Inflammatory macrophage (primary cell): ENCODE data around the gene SC5D.

Source experiments
- DNase-seq, 2 donors: peaks; one replicate each; pipeline ENCODE4 v3.0.0-alpha.2; 2020 to 2022
- total RNA-seq, 18 experiments: gene quantifications; one replicate each; lab custom pipeline; 2026; ENCODE audit warnings: mixed read lengths in 6 of 18, inconsistent platforms in 2 of 18; lab: John Stamatoyannopoulos, UW

SC5D gene, protein sequence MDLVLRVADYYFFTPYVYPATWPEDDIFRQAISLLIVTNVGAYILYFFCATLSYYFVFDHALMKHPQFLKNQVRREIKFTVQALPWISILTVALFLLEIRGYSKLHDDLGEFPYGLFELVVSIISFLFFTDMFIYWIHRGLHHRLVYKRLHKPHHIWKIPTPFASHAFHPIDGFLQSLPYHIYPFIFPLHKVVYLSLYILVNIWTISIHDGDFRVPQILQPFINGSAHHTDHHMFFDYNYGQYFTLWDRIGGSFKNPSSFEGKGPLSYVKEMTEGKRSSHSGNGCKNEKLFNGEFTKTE
- 57.1 to 129 (median 76.4) reads per million in 18 experiments for total RNA-seq

DNA sequence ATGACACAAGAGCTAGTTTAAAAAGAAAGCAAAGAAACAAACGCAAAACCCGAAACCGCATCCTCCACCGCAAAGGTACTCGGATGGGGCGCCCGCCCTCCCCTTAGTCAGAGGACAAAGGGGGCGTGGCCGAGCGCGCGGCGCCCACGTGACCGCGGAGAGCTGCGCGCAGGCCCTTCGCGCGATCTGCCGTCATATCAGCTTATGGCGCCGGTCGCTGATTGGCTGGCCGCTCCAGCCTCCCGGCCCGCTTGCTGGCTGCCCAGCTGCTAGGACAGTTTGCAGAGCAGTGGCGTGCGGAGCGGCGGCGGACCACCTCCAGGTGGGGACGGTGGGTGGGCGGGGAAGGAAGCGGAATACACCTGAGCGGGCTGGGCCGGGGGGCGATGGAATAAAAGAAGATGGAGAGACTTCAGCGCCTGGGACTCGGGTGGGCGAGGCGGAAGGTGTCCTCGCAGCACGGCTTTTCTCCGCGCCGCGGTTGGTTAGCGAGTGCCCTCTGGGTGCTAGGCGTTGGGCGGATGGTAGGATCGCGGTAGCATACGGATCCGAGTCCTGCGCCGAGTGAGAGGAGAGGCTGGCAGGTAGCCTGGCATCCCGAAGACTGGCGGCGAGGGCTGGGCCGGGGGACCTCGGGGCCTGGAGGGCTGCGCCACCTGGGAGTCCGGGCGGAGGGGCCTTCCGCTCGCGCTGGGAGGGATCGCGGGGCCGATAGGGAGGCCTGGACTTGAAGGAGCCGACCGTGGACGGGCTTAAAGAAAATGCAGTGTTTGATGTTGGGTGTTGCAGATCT, at the start of gene SC5D:
SC5D (plus strand) TSS at position 277 of the 793 bp plus-strand sequence. CDS start 10,605 bp downstream, outside the sequence.
- peak; percentile 92 to 95 for DNase-seq

DNA sequence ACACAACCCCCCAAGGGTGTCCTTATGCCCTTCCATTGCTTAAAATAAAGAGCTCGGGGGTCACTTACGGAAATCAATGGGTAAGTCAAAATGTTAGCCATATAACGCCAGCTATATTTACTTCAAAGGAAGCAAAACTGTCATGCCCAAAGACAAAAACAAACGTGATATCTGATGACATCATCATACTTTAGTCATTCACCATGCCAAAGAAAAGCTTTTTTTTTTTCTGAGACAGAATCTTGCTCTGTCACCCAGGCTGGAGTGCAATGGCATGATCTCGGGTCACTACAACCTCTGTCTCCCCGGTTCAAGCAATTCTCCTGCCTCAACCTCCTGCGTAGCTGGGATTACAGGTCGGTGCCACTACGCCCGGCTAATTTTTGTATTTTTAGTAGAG, 47.7 kb upstream of the SC5D start:
- DNase-seq, result no peak

DNA sequence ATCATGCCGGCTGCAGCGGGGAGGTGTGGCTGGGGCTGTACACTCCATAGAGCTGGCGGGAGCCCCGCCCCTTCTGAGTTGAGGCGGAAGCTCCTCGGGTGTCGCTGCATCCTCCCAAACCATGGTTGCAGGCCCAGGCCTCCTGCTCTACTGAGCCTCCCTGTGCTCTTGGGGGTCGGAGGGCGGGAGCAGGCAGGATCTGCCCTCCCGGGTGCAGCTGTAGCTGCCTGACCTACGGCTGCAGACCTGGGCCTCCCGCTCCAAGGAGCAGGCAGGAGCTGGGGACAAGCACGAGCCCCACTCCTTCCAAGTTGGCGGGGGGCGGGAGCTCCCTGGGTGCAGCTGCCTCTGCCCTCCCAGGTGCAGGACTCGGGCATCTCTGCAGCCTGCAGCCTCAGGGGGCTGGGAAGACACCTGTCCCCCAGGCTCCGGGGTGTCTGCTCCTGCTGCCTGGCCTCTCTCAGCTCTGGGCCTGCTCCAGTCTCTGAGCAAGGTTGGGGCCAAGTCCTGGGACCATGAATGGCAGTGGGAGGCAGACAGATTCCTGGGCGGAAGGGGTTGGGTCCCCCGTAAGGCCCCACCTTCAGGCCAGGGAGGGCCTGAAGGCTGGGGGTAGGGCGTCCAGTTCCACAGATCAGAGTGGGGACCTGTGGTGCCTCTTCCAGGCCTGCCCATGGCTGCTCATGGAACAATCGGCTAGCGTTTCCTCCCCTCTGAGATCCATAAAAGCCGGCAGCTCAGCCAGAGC, 46.4 kb upstream of the SC5D start:
- no peak for DNase-seq

DNA sequence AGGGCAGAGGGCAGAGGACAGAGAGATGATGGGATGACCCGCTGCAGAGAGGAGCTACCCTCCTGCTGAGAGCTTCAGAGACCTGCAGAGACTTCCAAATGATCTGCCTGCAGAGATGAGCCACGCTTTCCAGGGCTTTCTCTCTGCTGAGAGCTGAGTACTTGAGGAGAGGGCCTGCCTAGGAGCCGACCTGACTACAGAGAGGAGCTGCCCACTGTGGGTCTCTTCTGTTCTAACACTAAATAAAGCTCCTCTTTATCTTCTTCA, 45.9 kb upstream of the SC5D start:
- DNase-seq, result no peak

DNA sequence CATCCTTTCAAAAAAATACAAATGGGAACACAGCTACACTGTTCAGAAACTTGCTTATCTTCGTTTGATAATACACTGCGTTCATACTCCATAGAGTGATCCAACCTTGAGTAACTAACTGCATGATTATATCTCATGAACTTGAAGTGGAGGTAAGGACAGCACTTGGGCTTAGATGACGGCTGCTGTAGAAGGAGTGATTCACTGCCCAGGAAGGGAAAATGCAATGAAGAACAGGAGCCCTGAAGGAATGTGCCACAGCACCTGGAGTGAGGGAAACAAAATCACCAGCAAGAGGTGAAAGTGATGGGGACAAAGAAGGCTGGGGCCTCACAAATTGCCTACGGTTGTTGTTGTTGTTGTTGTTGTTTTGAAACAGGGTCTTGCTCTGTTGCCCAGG, 44.1 kb upstream of the SC5D start:
- no peak for DNase-seq

DNA sequence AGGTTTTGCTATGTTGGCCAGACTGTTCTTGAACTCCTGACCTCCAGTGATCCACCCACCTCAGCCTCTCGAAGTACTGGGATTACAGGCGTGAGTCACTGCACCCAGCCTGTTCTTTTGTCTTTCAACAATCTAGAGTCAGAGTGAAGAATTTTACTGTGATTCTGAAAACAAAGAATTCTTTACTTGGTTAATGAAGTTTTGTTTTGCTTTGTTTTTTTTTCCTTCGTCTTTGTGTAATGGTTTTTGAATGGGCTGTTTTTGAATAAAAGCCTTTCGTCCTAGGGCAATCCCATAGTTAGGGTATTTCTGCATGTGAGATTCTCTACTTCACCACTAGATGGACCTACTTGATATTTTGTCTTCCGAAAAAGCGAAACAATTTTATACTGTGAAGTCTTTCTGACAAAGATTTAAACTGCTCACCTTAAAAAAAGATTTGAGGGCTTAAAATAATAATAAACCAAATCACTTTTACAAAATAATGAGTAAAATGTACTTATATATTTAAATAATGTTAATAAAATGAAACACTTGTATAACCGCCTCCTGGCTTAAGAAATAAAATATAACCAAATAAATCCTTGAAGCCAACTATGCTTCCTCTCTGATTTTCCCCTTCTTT, 43.4 kb upstream of the SC5D start:
- DNase-seq, result peak; percentile 24 to 38

DNA sequence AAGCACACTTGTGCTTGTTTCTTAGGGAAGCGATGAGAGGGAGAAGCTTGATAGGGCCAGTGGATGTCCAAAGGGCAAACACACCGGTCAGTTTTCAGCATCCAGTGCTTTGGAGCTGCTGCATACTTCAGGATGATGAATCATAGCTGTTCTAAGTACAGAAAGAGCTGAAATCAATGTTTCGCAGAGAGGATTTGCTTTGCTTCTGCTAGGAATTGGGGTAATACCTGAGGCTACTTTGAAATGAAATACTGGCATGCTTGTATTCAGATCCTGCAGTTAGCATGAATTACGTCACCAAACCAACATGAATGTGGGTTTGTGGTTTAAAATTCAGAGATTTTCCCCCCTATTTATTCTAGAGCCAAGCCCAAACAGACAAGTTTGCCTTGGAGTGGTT, 41.7 kb upstream of the SC5D start:
- DNase-seq, result no peak

DNA sequence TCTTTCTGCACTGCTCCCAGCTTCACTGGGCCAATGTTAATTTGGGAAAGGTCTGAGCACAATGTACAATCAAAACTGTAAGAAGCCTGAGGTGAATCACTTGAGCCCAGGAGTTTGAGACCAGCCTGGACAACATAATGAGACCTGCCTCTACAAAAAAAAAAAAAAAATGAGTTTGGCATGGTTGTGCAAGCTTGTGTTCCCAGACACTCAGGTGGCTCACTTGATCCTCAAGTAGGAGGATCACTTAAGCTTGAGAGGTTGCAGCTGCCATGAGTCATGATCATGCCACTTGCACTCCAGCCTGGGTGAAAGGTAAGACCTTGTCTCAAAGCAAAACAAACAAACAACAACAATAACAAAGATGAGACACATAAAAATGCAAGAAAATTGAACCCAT, 38.6 kb upstream of the SC5D start:
- DNase-seq, result no peak

DNA sequence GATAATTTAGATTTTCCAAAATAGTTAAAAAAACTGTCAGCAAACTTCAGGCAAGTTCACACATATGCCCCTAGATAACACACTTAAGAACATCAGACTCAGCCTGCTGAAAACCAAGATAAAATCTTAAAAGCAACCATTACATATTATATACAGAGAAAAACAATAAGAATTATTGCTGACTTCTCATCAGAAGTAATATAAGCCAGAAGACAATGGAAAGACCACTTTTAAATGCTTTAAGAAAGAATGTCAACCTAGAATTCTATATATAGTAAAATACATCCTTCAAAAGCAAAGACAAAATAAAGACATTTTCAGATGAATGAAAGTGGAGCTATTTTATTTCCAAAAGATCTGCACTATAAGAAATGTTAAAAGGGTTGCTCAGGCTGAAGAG, 37.8 kb upstream of the SC5D start:
- no peak for DNase-seq

DNA sequence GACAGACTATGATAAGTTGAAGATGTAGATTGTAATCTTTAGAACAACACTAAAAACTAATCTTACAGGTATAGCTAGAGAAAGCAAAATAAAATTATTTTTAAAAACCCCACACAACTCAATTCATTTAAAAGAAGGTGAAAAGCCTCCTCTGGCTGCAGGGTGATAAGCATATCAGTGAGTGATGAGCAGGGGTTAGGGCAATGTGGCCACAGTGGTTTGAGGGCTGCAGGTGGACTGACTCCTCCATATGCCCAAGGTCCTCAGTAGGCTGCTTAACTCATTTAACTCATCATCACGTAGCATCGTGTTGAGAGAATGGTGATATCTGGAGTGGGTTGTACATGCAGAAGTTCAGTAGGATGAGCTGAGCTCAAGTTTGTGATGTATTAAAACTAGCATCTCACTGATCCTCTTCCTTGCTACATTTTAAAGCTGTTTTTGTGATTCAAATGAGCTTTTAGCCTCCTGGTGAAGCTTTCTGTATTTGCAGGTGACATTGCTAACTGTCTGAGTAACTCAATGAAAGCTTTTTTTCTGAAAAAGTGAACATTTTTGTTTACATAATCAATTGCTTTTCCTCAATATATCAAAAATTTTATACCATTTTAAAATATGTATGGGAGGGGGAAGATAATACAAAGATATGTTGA, 37.0 kb upstream of the SC5D start:
- DNase-seq, result no peak

DNA sequence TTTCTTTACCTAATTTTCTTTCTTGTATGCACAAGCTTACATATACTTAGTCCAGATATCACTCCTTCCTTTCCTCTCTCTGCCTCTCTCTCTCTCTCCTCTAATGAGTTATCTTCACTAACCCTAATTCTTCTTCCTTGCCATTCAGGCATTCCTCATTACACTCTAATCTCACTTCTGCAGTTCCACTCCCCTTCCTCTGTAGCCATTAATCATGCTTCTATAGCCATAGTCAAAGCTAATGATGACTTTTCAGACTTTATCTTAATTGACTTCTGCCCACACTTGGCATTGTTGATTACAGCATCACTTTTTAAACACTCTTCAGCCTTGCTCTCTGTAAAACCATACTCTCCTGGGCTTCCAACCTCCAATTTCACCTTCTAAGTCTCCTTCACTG, 35.3 kb upstream of the SC5D start:
- DNase-seq, result no peak

DNA sequence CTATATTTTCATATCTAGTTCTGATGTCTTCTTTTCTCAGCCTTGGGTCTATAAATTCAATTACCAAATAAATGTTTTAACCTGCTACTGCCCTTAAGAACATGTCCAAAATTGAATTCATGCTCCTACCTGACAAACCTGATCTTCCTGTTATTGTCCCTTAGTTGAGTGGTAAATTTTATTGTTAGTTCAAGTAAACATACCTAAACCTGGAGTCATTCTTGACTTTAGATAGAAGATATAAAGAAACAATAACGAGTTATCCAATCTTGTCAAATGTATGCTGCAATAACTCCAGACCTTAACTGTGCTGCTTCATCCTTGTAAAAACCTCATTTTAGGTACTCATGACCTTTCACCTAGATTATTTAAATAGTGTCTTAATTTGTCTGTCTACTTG, 34.6 kb upstream of the SC5D start:
- no peak for DNase-seq

DNA sequence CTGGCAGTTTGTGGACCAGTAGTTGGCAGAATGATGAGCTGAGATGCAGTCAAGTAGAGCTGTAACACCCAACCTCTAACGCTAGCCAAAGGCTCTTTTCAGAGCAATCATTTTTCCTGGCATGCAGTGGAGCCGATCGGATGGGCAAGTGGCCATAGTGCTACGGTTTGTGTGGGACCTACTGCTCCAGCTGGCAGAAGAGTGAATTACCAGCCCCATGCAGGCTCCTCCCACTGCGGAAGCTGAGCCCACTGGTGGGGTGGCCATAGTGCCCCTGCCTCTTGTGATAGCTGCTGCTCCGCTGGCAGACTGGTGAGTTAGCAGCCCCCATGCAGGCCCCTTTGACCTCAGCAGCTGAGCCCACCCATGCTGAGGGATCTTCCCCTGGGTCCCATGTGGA, 27.0 kb upstream of the SC5D start:
- no peak for DNase-seq

DNA sequence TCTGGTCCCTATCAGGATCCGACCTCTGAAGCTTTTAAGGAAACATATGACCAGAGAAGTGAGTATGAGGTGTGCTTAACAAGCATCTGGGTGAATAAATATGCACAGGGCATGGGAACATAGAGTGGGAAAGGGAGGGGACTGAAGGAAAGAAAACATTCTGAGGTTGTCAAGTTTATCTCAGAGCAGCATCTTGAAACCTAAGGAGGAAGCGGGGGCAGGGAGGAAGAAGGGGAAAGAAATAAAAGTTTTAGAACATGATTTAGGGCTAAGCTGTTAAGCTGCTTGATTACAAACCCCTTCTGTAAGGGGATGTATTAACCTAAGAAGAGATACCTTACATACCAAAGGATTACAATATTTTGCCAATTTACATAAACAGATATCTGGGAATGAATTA, 24.0 kb upstream of the SC5D start:
- DNase-seq, result no peak

DNA sequence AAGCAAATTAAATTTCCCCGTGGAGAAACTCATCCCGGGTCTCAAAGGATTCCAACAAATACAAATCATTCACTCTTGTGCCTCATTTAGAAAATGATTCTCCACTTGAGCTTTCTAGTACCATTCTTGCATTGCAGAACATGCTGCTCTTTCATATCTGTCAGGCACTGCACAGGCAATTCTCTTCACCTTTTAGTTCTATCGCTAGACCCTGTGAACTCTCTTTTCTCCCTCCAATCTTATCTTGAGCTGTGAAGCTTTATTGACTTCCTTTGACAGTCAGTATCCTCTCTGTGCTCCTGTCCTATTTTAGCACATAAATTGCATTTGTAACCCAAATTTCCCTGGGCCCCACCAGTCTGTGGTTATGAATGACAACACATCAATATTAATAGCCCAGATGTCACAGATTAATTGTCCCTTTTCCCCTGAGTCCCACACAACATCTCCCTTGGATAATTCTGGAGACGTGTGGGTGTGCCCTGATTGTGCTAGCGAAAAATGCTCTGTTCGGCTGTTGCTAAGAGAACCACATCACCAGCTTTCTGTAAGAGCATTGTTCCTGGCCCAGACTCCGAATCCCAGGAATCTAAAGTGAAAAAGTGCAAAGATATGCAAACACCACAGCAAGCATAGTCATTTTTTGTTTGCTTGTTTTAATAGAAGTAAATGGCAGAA, 22.4 kb upstream of the SC5D start:
- DNase-seq, result no peak

DNA sequence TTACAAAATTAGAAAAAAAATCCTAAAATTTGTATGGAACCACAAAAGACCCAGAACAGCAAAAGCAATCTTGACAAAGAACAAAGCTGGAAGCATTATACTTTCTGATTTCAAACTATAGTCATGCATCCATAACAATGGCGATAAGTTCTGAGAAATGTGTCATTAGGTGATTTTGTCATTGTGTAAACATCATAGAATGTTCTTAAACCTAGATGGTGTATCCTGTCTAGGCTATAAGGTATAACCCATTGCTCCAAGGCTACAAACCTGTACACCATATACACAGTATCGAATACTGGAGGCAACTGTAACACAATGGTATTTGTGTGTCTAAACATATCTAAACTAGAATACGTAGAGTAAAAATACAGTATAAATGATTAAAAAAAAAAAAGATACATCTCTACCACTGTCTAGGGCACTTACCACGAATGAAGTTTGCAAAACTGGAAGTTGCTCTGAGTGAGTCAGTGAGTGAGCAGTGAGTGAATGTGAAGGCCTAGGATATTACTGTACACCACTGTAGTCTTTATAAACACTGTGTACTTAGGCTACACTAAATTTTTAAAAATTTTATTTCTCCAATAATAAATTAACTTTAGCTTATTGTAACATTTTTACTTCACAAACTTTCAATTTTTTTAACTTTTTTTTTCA, 18.1 kb upstream of the SC5D start:
- DNase-seq, result no peak

DNA sequence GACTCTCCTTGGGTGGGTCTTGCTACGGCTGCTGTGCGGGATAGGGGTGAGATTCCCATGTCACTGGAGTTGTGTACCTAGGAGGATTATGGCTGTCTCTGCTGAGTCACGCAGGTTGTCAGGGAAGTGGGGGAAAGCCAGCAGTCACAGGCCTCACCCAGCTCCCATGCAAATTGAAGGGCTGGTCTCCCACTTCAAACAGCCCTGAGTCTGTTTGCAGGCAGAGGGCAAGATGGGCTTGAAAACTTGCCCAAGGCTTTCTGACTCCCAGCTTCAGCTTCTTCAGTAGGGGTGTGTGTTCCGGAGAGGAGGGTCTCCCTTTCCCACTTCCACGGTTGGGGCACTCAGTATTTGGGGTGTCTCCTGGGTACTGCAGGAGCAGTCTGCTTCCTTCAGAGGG, 10.9 kb upstream of the SC5D start:
- no peak for DNase-seq

DNA sequence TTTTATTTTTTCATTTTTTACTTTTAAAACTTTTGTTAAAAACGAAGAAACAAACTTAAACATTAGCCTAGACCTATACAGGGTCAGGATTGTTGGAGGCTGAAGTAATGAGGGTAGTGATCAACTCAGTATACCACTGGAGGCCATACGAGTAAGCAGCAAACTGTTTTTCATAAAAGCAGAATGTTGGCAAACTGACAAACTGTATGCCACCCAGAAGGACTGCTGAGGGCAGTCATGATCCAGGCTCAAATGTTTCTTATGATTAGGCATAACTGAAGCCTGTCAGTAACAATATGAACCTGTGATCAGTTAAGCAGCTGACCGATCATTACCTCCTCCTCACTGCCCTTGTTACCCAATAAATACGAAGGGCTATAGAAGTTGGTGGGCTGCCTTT, 10.2 kb upstream of the SC5D start:
- no peak for DNase-seq

DNA sequence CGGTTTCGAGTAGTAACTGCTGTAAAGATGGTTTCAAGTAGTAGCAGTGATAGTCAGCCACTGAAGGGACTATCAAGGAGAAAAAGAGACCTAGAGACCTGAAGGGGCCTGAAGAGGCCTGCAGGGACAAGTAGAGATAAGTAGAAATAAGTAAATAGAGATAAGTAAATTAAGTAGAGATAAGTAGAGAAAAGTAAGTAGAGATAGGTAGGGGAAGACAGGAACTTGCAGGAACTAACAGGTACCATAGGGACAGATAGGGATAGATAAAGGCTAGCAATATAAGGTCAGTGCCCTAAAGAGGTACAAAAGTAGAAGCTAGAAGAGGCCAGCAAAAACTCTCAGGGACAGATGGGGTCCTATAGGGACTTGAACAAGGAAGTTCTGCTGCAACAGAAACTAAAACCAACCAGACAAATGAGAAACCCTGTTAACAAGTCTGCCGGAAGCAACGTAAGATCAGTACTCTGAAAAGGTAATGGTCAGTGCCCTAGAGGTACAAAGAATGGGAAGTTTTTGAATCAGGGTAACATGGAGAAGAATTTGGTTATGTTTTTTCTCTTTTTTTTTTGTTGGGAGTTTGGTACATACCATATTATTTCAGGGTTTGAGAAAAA, 9.6 kb upstream of the SC5D start:
- DNase-seq, result no peak

DNA sequence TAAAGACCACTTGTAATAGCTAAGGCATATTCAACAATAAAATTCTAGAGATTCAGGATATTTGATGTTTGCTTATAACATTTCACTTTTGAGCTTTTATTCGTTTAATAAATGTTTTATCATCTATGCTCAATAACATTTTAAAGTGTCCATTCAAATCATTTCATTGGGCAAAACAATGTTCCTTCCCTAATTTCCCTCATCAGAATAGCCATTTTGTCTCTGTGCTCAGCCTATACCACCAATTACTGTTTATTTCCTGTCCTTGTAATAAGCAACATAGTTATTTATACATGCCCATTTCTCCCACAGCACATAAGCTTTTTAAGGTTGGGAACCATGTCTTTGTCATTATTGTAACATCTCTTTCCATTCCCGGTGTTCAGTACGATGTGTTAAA, 1.3 kb upstream of the SC5D start:
- DNase-seq, result no peak

DNA sequence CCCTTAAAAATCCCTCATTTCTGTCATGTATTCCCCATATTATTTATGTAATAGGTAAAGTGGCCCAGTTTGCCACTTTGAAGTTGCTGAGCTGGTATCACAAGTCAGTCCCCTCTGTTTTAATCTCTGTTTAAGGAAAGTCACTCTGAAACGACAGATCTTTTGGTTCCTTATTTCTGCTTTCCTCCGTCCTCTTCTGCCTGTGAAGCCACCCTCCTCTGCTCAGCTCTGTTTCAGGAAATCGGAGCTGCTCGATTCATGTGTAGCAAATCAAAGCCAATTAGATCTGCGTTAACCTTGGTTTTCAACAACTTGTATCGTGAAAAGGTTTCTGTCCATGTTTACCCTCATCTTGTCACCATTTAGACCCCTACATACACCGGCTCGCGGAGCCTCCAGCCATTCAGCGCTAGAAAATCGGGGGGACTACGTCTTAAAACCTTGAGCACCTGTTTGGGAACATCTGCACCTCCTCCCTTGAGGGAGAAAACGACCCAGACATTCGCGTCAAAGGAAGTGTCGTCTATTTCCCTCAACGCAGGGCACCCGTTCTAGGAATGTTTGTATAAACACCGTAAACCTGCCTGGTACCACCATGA, 576 bp upstream of the SC5D start:
- DNase-seq, result peak; percentile 39 to 43
